ENCODE data around the gene MRPS11.
"Not testable (repeated sequence)": the region's sequence is repeated elsewhere in the genome, so short reads cannot be mapped to it uniquely, and the experiment has no call there.

MRPS11 gene

DNA sequence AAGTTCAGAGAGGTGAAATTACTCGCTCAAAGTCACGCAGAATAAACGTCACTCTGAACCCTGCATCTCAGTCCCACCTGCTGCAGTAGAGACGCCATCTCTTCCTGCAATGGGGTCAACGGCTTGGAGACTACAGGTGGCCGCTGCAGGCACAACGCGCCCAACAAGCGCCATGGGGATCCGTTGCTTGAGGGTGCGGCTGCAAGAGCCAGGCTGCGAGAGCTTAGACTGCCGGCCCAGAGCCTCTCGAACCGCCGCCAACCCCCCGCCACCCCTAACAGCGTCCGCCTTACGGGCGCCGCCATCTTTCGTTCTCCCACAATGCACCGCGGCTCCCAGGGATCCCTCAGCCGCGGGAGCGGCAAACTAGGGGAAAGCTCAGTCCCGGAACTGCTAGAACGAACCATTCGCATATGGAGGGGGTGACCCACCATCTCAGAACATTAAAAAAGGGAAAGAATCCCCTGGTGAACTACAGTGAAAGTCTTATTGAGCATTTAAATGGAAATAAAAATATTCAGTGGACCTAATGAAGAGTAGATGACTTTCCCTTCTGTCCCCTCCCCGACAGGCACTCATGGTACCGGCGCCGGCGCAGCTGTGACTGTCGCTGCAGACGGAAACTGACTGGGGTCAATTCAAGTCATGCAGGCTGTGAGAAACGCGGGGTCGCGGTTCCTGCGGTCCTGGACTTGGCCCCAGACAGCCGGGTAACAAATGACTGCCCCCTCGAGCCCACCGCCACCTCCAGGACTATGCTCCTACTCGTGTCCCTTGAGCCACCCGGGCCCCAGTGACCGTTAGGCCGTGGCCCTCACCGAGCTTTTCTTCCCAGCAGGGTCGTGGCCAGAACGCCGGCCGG lies at the start of gene MRPS11, which contains the start of gene MRPL46:
MRPS11 (plus strand) TSS at position 636 of the 862 bp plus-strand sequence; CDS start at position 646, 10 bp downstream.
MRPL46 (minus strand) TSS at position 316 of the 862 bp plus-strand sequence; CDS start at position 305, 11 bp downstream.
- no peaks in the 10 kb centered on the region for H3K27me3 ChIP-seq (ENCODE audit: control insufficient read depth in 1 of 2, insufficient read depth in 2 of 2, low read length in 2 of 2)
- H3K9ac ChIP-seq (ENCODE audit: low read length in 2 of 2), result peak within 1 kb of the TSS; percentile 83 to 97
- peak within 1 kb of the TSS; percentile 95 to 99 for H3K4me3 ChIP-seq (ENCODE audit: low read length in 2 of 2)
- no peaks in the 10 kb centered on the region for H3K9me3 ChIP-seq (ENCODE audit: control insufficient read depth in 2 of 2, low read length in 2 of 2)
- H3K36me3 ChIP-seq (ENCODE audit: control insufficient read depth in 2 of 2, insufficient read depth in 2 of 2, low read length in 2 of 2), result peaks cover 20 to 21% of the 10 kb centered on the region in 2 donors
- H3K4me1 ChIP-seq (ENCODE audit: control insufficient read depth, insufficient read depth, low read length), result peaks cover 25% of the 10 kb centered on the region
- peak within 1 kb of the TSS; percentile 84 for H3K27ac ChIP-seq (ENCODE audit: low read length)

DNA sequence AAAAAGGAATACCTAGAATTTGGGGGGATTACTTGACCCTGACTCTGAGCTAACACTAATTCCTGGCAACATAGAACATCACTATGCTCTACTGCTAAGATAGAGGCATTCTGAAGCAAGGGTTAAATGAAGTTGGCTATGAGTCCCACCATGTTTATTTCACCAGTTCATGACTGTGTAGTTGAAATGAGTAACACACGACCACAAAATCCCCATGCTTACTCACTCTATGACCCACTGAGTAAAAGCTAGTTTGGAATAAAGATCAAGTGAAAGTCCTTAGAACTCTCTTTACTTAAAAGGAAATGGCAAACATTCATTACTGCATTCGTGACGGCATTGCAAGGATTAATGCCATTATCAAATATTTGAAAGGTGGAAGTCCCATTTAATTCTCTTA lies 47.7 kb upstream of the MRPS11 start:
- no peak overlapping the region for H3K4me3 ChIP-seq (ENCODE audit: low read length in 2 of 2)
- H3K36me3 ChIP-seq (ENCODE audit: control insufficient read depth in 2 of 2, insufficient read depth in 2 of 2, low read length in 2 of 2), result no peaks in the 10 kb centered on the region
- H3K9me3 ChIP-seq (ENCODE audit: control insufficient read depth in 2 of 2, low read length in 2 of 2), result no peaks in the 10 kb centered on the region
- H3K4me1 ChIP-seq (ENCODE audit: control insufficient read depth, insufficient read depth, low read length), result no peaks in the 10 kb centered on the region
- peaks cover 0 to 4% of the 10 kb centered on the region in 2 donors for H3K27me3 ChIP-seq (ENCODE audit: control insufficient read depth in 1 of 2, insufficient read depth in 2 of 2, low read length in 2 of 2)
- no peak overlapping the region for H3K9ac ChIP-seq (ENCODE audit: low read length in 2 of 2)
- no peak overlapping the region for H3K27ac ChIP-seq (ENCODE audit: low read length)

DNA sequence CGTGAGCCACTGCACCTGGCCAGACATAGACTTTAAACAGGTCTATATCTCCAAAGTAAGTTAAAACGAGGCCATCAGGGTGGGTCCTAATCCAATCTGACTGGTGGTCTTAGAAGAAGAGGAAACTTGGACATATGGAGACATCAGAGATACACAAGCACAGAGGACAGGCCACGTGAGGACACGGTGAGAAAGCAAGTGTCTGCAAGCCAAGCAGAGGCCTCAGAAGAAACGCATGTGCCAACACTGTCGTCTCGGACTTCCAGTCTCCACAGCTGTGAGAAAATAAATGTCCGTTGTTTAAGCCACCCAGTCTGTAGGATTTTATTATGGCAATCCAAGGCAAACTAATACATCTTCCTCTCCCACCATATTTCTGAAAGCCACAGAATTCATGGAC lies 44.2 kb upstream of the MRPS11 start:
- Histone ChIP-seq H3K9ac (ENCODE audit: low read length in 2 of 2) (no peak overlapping the region), H3K36me3 (ENCODE audit: control insufficient read depth in 2 of 2, insufficient read depth in 2 of 2, low read length in 2 of 2) (no peaks in the 10 kb centered on the region), H3K27ac (ENCODE audit: low read length) (no peak overlapping the region), H3K9me3 (ENCODE audit: control insufficient read depth in 2 of 2, low read length in 2 of 2) (no peaks in the 10 kb centered on the region), H3K27me3 (ENCODE audit: control insufficient read depth in 1 of 2, insufficient read depth in 2 of 2, low read length in 2 of 2) (peaks cover 0 to 2% of the 10 kb centered on the region in 2 donors), H3K4me1 (ENCODE audit: control insufficient read depth, insufficient read depth, low read length) (no peaks in the 10 kb centered on the region), H3K4me3 (ENCODE audit: low read length in 2 of 2) (no peak overlapping the region)

DNA sequence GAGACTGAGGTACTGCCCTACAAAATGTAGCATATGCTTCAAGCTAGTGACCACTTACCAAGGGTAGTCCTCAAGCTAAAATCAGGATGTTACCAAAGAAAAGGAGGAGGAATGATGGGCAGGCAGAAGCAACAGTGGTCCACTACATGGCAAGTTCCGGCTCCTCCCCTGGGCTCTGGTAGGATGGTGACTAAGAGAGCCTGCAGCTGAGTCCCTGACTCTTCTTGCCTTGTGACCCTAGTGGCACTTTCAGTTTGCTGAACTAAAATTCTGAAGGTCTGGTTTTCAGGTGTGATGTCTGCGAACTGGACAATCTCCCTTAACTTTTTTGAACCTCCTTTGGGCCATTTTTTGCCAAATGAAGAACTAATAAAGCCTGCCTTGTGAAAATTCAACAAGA lies 41.2 kb upstream of the MRPS11 start:
- no peaks in the 10 kb centered on the region for H3K4me1 ChIP-seq (ENCODE audit: control insufficient read depth, insufficient read depth, low read length)
- no peak overlapping the region for H3K4me3 ChIP-seq (ENCODE audit: low read length in 2 of 2)
- H3K27ac ChIP-seq (ENCODE audit: low read length), result no peak overlapping the region
- no peaks in the 10 kb centered on the region for H3K36me3 ChIP-seq (ENCODE audit: control insufficient read depth in 2 of 2, insufficient read depth in 2 of 2, low read length in 2 of 2)
- H3K9me3 ChIP-seq (ENCODE audit: control insufficient read depth in 2 of 2, low read length in 2 of 2), result no peaks in the 10 kb centered on the region
- H3K27me3 ChIP-seq (ENCODE audit: control insufficient read depth in 1 of 2, insufficient read depth in 2 of 2, low read length in 2 of 2), result peaks cover 0 to 8% of the 10 kb centered on the region in 2 donors
- no peak overlapping the region for H3K9ac ChIP-seq (ENCODE audit: low read length in 2 of 2)

DNA sequence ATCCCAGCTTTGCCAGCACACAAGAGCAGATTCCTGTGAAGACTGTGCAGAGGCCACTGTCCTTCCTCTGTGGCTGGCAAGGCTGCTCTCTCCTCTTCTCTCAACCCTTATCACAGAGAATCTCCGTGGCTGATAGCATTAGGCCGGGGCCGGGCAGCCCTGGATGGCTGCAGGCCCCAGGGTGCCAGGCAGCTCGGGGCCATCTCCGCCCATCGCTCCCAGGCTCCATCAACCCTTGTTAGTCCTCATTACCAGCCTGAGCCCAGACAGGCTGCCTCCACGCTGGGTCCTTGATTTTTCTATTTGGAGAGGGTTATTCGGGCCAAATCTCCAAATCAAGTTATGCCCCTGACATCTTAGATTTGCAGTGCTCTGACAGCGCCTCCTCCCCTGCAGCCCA lies 39.5 kb upstream of the MRPS11 start:
- Histone ChIP-seq H3K9ac (ENCODE audit: low read length in 2 of 2) (no peak overlapping the region), H3K9me3 (ENCODE audit: control insufficient read depth in 2 of 2, low read length in 2 of 2) (no peaks in the 10 kb centered on the region), H3K27me3 (ENCODE audit: control insufficient read depth in 1 of 2, insufficient read depth in 2 of 2, low read length in 2 of 2) (peaks cover 0 to 8% of the 10 kb centered on the region in 2 donors), H3K4me3 (ENCODE audit: low read length in 2 of 2) (no peak overlapping the region), H3K27ac (ENCODE audit: low read length) (no peak overlapping the region), H3K36me3 (ENCODE audit: control insufficient read depth in 2 of 2, insufficient read depth in 2 of 2, low read length in 2 of 2) (no peaks in the 10 kb centered on the region), H3K4me1 (ENCODE audit: control insufficient read depth, insufficient read depth, low read length) (no peaks in the 10 kb centered on the region)

DNA sequence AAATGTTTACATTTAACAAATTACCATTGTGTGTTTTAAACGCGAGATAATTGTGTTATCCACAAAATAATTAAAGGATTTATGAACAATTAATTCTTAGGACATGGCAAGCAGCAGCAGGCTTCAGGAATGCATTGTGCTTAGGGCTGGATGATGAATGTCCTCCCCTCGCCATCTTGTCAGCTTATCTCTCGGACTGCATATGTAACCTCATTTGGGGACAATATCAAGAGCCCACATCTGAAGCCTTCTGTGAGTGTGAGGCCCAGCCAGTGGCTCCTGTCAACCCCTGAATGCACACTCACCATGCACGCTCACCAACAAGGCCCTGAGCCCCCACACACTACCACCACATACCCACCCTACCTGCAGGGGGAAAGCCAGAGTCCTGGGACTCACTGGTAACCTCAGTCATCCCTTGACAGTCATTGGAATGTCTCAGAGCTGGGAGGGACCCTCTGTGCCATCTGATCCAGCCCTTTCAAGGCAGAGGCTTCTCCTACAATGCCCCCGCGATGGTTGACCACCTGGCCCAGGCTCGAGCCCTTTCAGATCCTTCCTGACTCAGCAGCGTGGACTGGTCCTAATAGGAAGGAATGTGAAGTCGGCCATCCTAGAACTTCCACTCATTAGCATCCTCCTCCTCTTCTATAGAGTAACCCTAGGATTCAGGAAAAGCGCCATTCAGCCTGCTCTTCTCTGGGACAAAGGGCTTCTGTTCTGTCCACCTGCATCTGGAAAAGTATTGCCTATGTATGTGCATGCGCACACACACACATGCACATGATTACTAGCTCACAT lies 38.5 kb upstream of the MRPS11 start:
- Histone ChIP-seq H3K27ac (ENCODE audit: low read length) (no peak overlapping the region), H3K36me3 (ENCODE audit: control insufficient read depth in 2 of 2, insufficient read depth in 2 of 2, low read length in 2 of 2) (no peaks in the 10 kb centered on the region), H3K9me3 (ENCODE audit: control insufficient read depth in 2 of 2, low read length in 2 of 2) (no peaks in the 10 kb centered on the region), H3K4me1 (ENCODE audit: control insufficient read depth, insufficient read depth, low read length) (no peaks in the 10 kb centered on the region), H3K9ac (ENCODE audit: low read length in 2 of 2) (no peak overlapping the region), H3K27me3 (ENCODE audit: control insufficient read depth in 1 of 2, insufficient read depth in 2 of 2, low read length in 2 of 2) (peaks cover 0 to 7% of the 10 kb centered on the region in 2 donors), H3K4me3 (ENCODE audit: low read length in 2 of 2) (no peak overlapping the region)

DNA sequence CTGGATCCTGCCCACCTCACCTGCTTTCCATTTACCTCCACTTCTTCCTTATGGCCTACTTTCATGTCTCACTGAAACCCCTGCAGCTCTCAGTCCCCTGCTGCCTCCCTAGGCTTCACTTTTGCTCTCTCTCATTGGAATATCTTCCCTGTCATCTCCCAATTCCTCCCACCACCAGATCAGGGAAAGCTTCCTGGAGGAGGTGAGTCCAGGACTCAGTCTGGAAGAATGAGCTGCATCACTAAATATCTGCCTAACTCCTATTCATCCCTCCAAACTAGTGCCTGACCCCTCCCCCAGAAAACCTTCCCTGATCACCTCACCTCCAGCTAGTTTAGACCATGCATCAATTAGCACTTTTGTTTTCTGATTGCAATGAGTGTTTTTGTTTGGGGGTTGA lies 37.5 kb upstream of the MRPS11 start:
- no peaks in the 10 kb centered on the region for H3K36me3 ChIP-seq (ENCODE audit: control insufficient read depth in 2 of 2, insufficient read depth in 2 of 2, low read length in 2 of 2)

DNA sequence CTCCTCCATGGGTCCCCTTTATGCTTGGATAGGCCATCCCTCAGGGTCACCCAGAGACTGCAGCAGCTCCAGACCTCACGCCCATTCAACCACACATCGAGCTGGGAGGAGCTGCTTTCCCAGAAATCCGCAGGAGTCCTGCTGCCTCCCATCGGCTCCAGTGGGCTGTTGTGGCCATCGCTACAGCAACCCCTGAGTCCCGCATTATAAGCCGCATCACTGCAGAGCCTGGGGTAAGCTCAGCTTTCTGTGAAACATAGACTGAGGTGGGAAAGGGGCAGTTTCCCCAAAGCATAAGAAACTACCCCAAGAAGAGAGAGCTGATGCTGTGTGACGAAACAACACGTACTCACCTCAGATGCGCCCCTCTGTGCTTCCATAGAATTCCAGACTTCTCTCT lies 36.1 kb upstream of the MRPS11 start:
- Histone ChIP-seq H3K36me3 (ENCODE audit: control insufficient read depth in 2 of 2, insufficient read depth in 2 of 2, low read length in 2 of 2) (no peaks in the 10 kb centered on the region), H3K4me1 (ENCODE audit: control insufficient read depth, insufficient read depth, low read length) (no peaks in the 10 kb centered on the region), H3K27me3 (ENCODE audit: control insufficient read depth in 1 of 2, insufficient read depth in 2 of 2, low read length in 2 of 2) (peaks cover 0 to 7% of the 10 kb centered on the region in 2 donors), H3K27ac (ENCODE audit: low read length) (no peak overlapping the region), H3K9ac (ENCODE audit: low read length in 2 of 2) (no peak overlapping the region), H3K9me3 (ENCODE audit: control insufficient read depth in 2 of 2, low read length in 2 of 2) (no peaks in the 10 kb centered on the region), H3K4me3 (ENCODE audit: low read length in 2 of 2) (no peak overlapping the region)

More for the DNA sequence above, 37.5 kb upstream of the MRPS11 start:
- no peak overlapping the region for H3K27ac ChIP-seq (ENCODE audit: low read length)
- H3K4me3 ChIP-seq (ENCODE audit: low read length in 2 of 2), result no peak overlapping the region
- no peak overlapping the region for H3K9ac ChIP-seq (ENCODE audit: low read length in 2 of 2)
- H3K4me1 ChIP-seq (ENCODE audit: control insufficient read depth, insufficient read depth, low read length), result no peaks in the 10 kb centered on the region
- H3K27me3 ChIP-seq (ENCODE audit: control insufficient read depth in 1 of 2, insufficient read depth in 2 of 2, low read length in 2 of 2), result peaks cover 0 to 7% of the 10 kb centered on the region in 2 donors
- H3K9me3 ChIP-seq (ENCODE audit: control insufficient read depth in 2 of 2, low read length in 2 of 2), result no peaks in the 10 kb centered on the region

DNA sequence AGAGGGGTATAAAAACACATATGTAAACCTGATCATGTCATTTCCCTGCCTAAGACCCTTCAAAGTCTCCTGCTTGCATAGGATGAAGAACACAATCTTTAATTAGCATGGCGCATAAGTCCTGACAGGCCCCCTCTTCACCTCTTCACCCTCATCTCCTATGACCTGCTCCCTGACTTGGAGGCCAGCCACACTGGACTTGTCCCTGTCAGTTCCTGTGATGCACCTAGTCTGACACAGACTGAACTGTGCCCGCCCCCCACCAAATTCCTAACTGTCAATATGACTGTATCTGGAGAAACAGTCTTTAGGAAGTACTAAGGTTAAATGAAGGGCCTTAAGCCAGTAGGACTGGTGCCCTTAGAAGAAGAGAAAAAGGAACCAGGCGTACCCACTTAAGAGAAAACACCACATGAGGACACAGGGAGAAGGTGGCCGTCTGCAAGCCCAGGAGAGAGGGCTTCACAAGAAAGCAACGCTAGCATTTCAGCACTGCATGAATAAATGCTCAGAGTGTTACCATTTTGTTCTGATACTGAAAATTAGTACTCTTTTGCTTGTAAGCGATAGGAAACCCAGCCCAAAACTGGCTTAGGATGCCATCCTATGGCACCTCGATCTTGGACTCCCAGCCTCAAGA lies 34.3 kb upstream of the MRPS11 start:
- peaks cover 0 to 9% of the 10 kb centered on the region in 2 donors for H3K27me3 ChIP-seq (ENCODE audit: control insufficient read depth in 1 of 2, insufficient read depth in 2 of 2, low read length in 2 of 2)
- H3K9ac ChIP-seq (ENCODE audit: low read length in 2 of 2), result no peak overlapping the region
- no peaks in the 10 kb centered on the region for H3K36me3 ChIP-seq (ENCODE audit: control insufficient read depth in 2 of 2, insufficient read depth in 2 of 2, low read length in 2 of 2)
- H3K9me3 ChIP-seq (ENCODE audit: control insufficient read depth in 2 of 2, low read length in 2 of 2), result no peaks in the 10 kb centered on the region
- H3K4me1 ChIP-seq (ENCODE audit: control insufficient read depth, insufficient read depth, low read length), result no peaks in the 10 kb centered on the region
- H3K4me3 ChIP-seq (ENCODE audit: low read length in 2 of 2), result no peak overlapping the region
- H3K27ac ChIP-seq (ENCODE audit: low read length), result no peak overlapping the region

DNA sequence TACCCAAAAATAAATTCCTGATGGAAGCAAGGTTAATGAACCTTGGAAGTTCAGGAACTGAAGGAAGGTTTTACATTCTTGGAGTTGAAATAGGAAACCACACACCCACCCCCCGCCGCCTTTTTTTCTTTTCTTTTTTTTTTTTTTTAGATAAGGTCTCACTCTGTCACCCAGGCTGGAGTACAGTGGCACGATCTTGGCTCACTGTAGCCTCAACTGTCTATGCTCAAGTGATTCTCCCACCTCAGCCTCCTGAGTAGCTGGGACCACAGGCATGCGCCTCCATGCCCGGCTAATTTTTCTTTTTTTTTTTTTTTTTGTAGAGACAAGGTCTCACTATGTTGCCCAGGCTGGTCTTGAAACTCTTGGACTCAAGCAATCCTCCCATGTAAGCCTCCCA lies 33.4 kb upstream of the MRPS11 start:
- H3K9ac ChIP-seq (ENCODE audit: low read length in 2 of 2); H3K27me3 ChIP-seq (ENCODE audit: control insufficient read depth in 1 of 2, insufficient read depth in 2 of 2, low read length in 2 of 2); H3K9me3 ChIP-seq (ENCODE audit: control insufficient read depth in 2 of 2, low read length in 2 of 2); H3K4me3 ChIP-seq (ENCODE audit: low read length in 2 of 2); H3K27ac ChIP-seq (ENCODE audit: low read length); H3K36me3 ChIP-seq (ENCODE audit: control insufficient read depth in 2 of 2, insufficient read depth in 2 of 2, low read length in 2 of 2); H3K4me1 ChIP-seq (ENCODE audit: control insufficient read depth, insufficient read depth, low read length): not testable (repeated sequence)
